Activated naive CD8-positive, alpha-beta T cell treated with anti-CD3 and anti-CD28 coated beads, Interleukin-2, amount 50 U/mL, for 24 hours (primary cell): ENCODE results near the gene VWA8.
A peak's percentile ranks its signal among the peaks of the same experiment; 100 is the strongest.
"Not testable (repeated sequence)": the region's sequence is repeated elsewhere in the genome, so short reads cannot be mapped to it uniquely, and the experiment has no call there.

Source experiments
- ATAC-seq: fragments of 150-1000 bp; cut with Tn5 transposase; one replicate; pipeline ENCODE4 v1.10.0; 2021
- DNase-seq: peaks from one replicate; pipeline ENCODE4 v3.0.0; 2021
- H3K27ac Mint-ChIP-seq: one replicate; pipeline ENCODE4 v1.8.0; 2021; ENCODE audit warnings: mild to moderate bottlenecking, mixed read lengths
- H3K27me3 Mint-ChIP-seq: one replicate; pipeline ENCODE4 v1.8.0; 2021; ENCODE audit warnings: mixed read lengths
- H3K36me3 Mint-ChIP-seq: one replicate; pipeline ENCODE4 v1.8.0; 2021; ENCODE audit warnings: low read depth, mixed read lengths
- H3K4me1 Mint-ChIP-seq: one replicate; pipeline ENCODE4 v1.8.0; 2021; ENCODE audit warnings: mixed read lengths
- H3K4me3 Mint-ChIP-seq: one replicate; pipeline ENCODE4 v1.8.0; 2021; ENCODE audit warnings: mild to moderate bottlenecking, moderate library complexity, mixed read lengths
- H3K9me3 Mint-ChIP-seq: one replicate; pipeline ENCODE4 v1.8.0; 2021; ENCODE audit warnings: mixed read lengths

Gene VWA8

GRCh38 chr13:41833831-41834230 is 127.1 kb downstream of the VWA8 start:
- no peak overlapping the region for H3K4me3 Mint-ChIP-seq
- no peak for ATAC-seq
- no peak for DNase-seq
- no peak overlapping the region for H3K27ac Mint-ChIP-seq
- peaks cover 3% of the 10 kb centered on the region for H3K9me3 Mint-ChIP-seq
- H3K36me3 Mint-ChIP-seq, result peaks cover 39% of the 10 kb centered on the region
- H3K4me1 Mint-ChIP-seq, result peaks cover 4% of the 10 kb centered on the region
- H3K27me3 Mint-ChIP-seq, result no peaks in the 10 kb centered on the region

- peaks cover 4% of the 10 kb centered on the region for H3K4me1 Mint-ChIP-seq
- H3K9me3 Mint-ChIP-seq, result peaks cover 3% of the 10 kb centered on the region
- no peak overlapping the region for H3K27ac Mint-ChIP-seq
- DNase-seq, result no peak
- H3K27me3 Mint-ChIP-seq, result no peaks in the 10 kb centered on the region
- no peak overlapping the region for H3K4me3 Mint-ChIP-seq
- no peak for ATAC-seq
- peaks cover 39% of the 10 kb centered on the region for H3K36me3 Mint-ChIP-seq
Measured at GRCh38 chr13:41833201-41833600, 127.7 kb downstream of the VWA8 start.

- ATAC-seq (no peak), DNase-seq (no peak)
- Mint-ChIP-seq H3K9me3 (no peaks in the 10 kb centered on the region), H3K27ac (no peak overlapping the region), H3K4me1 (no peaks in the 10 kb centered on the region), H3K36me3 (peaks cover 22% of the 10 kb centered on the region), H3K27me3 (no peaks in the 10 kb centered on the region), H3K4me3 (no peak overlapping the region)
Measured at GRCh38 chr13:41827507-41828213, 133.2 kb downstream of the VWA8 start.

GRCh38 chr13:41825691-41826090 is 135.2 kb downstream of the VWA8 start:
- ATAC-seq (no peak), DNase-seq (no peak)
- Mint-ChIP-seq H3K9me3 (no peaks in the 10 kb centered on the region), H3K36me3 (peaks cover 19% of the 10 kb centered on the region), H3K4me3 (no peak overlapping the region), H3K4me1 (no peaks in the 10 kb centered on the region), H3K27ac (no peak overlapping the region), H3K27me3 (no peaks in the 10 kb centered on the region)

GRCh38 chr13:41823476-41823875 is 137.4 kb downstream of the VWA8 start:
- peaks cover 18% of the 10 kb centered on the region for H3K36me3 Mint-ChIP-seq
- H3K27ac Mint-ChIP-seq, result no peak overlapping the region
- H3K9me3 Mint-ChIP-seq, result no peaks in the 10 kb centered on the region
- ATAC-seq (no peak), DNase-seq (no peak)
- no peaks in the 10 kb centered on the region for H3K4me1 Mint-ChIP-seq
- H3K4me3 Mint-ChIP-seq, result no peak overlapping the region
- H3K27me3 Mint-ChIP-seq, result no peaks in the 10 kb centered on the region

GRCh38 chr13:41822560-41822959 is 138.3 kb downstream of the VWA8 start:
- peaks cover 19% of the 10 kb centered on the region for H3K36me3 Mint-ChIP-seq
- H3K4me1 Mint-ChIP-seq, result no peaks in the 10 kb centered on the region
- H3K9me3 Mint-ChIP-seq, result no peaks in the 10 kb centered on the region
- DNase-seq (no peak), ATAC-seq (no peak)
- no peak overlapping the region for H3K4me3 Mint-ChIP-seq
- H3K27ac Mint-ChIP-seq, result no peak overlapping the region
- H3K27me3 Mint-ChIP-seq, result no peaks in the 10 kb centered on the region

- no peaks in the 10 kb centered on the region for H3K4me1 Mint-ChIP-seq
- no peaks in the 10 kb centered on the region for H3K27me3 Mint-ChIP-seq
- H3K36me3 Mint-ChIP-seq, result peaks cover 21% of the 10 kb centered on the region
- no peaks in the 10 kb centered on the region for H3K9me3 Mint-ChIP-seq
- DNase-seq, result no peak
- H3K4me3 Mint-ChIP-seq, result no peak overlapping the region
- ATAC-seq, result no peak
- no peak overlapping the region for H3K27ac Mint-ChIP-seq
Measured at GRCh38 chr13:41821238-41821594, 139.7 kb downstream of the VWA8 start.

GRCh38 chr13:41820581-41821237 is 140.2 kb downstream of the VWA8 start:
- Mint-ChIP-seq H3K27ac (no peak overlapping the region), H3K4me1 (no peaks in the 10 kb centered on the region), H3K27me3 (no peaks in the 10 kb centered on the region), H3K36me3 (peaks cover 26% of the 10 kb centered on the region), H3K4me3 (no peak overlapping the region), H3K9me3 (no peaks in the 10 kb centered on the region)
- DNase-seq (no peak), ATAC-seq (no peak)

GRCh38 chr13:41816057-41816456 is 144.9 kb downstream of the VWA8 start:
- H3K27me3 Mint-ChIP-seq, result no peaks in the 10 kb centered on the region
- DNase-seq (no peak), ATAC-seq (no peak)
- no peak overlapping the region for H3K27ac Mint-ChIP-seq
- H3K9me3 Mint-ChIP-seq, result no peaks in the 10 kb centered on the region
- H3K4me3 Mint-ChIP-seq, result no peak overlapping the region
- H3K4me1 Mint-ChIP-seq, result peaks cover 13% of the 10 kb centered on the region
- peaks cover 41% of the 10 kb centered on the region for H3K36me3 Mint-ChIP-seq

GRCh38 chr13:41813426-41813825 is 147.5 kb downstream of the VWA8 start:
- Mint-ChIP-seq H3K4me3 (no peak overlapping the region), H3K27ac (no peak overlapping the region), H3K4me1 (peaks cover 15% of the 10 kb centered on the region), H3K27me3 (no peaks in the 10 kb centered on the region), H3K36me3 (peaks cover 50% of the 10 kb centered on the region), H3K9me3 (no peaks in the 10 kb centered on the region)
- DNase-seq, result no peak
- ATAC-seq, result no peak

- no peak overlapping the region for H3K27ac Mint-ChIP-seq
Measured at GRCh38 chr13:41812851-41813250, 148.1 kb downstream of the VWA8 start.

GRCh38 chr13:41812237-41812636 is 148.7 kb downstream of the VWA8 start:
- no peak overlapping the region for H3K4me3 Mint-ChIP-seq
- H3K4me1 Mint-ChIP-seq, result peaks cover 15% of the 10 kb centered on the region
- H3K27me3 Mint-ChIP-seq, result no peaks in the 10 kb centered on the region
- ATAC-seq, result no peak
- H3K36me3 Mint-ChIP-seq, result peaks cover 58% of the 10 kb centered on the region
- H3K9me3 Mint-ChIP-seq, result no peaks in the 10 kb centered on the region
- H3K27ac Mint-ChIP-seq, result no peak overlapping the region
- no peak for DNase-seq

More at GRCh38 chr13:41812851-41813250, 148.1 kb downstream of the VWA8 start:
- ATAC-seq (no peak), DNase-seq (no peak)
- Mint-ChIP-seq H3K36me3 (peaks cover 56% of the 10 kb centered on the region), H3K4me3 (no peak overlapping the region), H3K4me1 (peaks cover 15% of the 10 kb centered on the region), H3K9me3 (no peaks in the 10 kb centered on the region), H3K27me3 (no peaks in the 10 kb centered on the region)

GRCh38 chr13:41811588-41812021 is 149.3 kb downstream of the VWA8 start:
- Mint-ChIP-seq H3K27ac (no peak overlapping the region), H3K27me3 (no peaks in the 10 kb centered on the region), H3K9me3 (no peaks in the 10 kb centered on the region), H3K4me1 (peaks cover 15% of the 10 kb centered on the region), H3K4me3 (no peak overlapping the region), H3K36me3 (peaks cover 61% of the 10 kb centered on the region)
- ATAC-seq (no peak), DNase-seq (no peak)

- Mint-ChIP-seq H3K4me3 (no peak overlapping the region), H3K27me3 (no peaks in the 10 kb centered on the region), H3K27ac (no peak overlapping the region), H3K9me3 (no peaks in the 10 kb centered on the region), H3K36me3 (peaks cover 61% of the 10 kb centered on the region), H3K4me1 (peaks cover 15% of the 10 kb centered on the region)
- DNase-seq, result no peak
- no peak for ATAC-seq
Measured at GRCh38 chr13:41809962-41810361, 150.9 kb downstream of the VWA8 start.

- Mint-ChIP-seq H3K9me3 (peaks cover 14% of the 10 kb centered on the region), H3K27ac (peak overlapping the region; percentile 37), H3K4me1 (peaks cover 14% of the 10 kb centered on the region), H3K36me3 (peaks cover 62% of the 10 kb centered on the region)
- not testable (repeated sequence) for ATAC-seq, H3K27me3 Mint-ChIP-seq, H3K4me3 Mint-ChIP-seq
- peak; percentile 15 for DNase-seq
Measured at GRCh38 chr13:41803445-41803735, 157.5 kb downstream of the VWA8 start.
